Esophagus muscularis mucosa (tissue), 4 donors: ENCODE data around the gene MUC5B.

Source experiments
- CTCF ChIP-seq, 3 experiments: fragments of 200-600 bp in 2 of 3; fragments of 450-650 bp in 1 of 3; sonication (generic) in 2 of 3; IDR thresholded peaks; one replicate each; pipeline ENCODE4 v1.5.1; 2017 to 2019; ENCODE audit warnings: antibody characterized with exemption in 3 of 3, mild to moderate bottlenecking in 2 of 3, moderate library complexity in 1 of 3
- EP300 ChIP-seq: sonication (generic); formaldehyde crosslinking; IDR thresholded peaks from one replicate; pipeline ENCODE4 v1.6.1; 2017; ENCODE audit warnings: antibody characterized with exemption
- POLR2A ChIP-seq: fragments of 450-650 bp; IDR thresholded peaks from one replicate; pipeline ENCODE4 v1.6.1; 2017; ENCODE audit warnings: antibody characterized with exemption, moderate library complexity, mild to moderate bottlenecking, low read depth
- POLR2AphosphoS5 ChIP-seq, 2 donors: sonication (generic); formaldehyde crosslinking; IDR thresholded peaks; one replicate each; pipeline ENCODE4 v1.6.1; 2017; ENCODE audit warnings: antibody characterized with exemption in 2 of 2

GRCh38 chr11:1194231-1194976, 28.5 kb upstream of the MUC5B start:
- TF ChIP-seq EP300 (no peak), CTCF (IDR thresholded peaks at IDR 0.05) (no peak), POLR2A (no peak), POLR2AphosphoS5 (IDR thresholded peaks at IDR 0.05) (no peak)
